ENCODE measurements around the gene KCNAB2.

KCNAB2 gene

GRCh38 chr1:6045561-6045960 lies at the start of gene KCNAB2:
Gene KCNAB2, plus strand, starts transcription at chr1:6045888. Its CDS starts 5,649 bp downstream, at chr1:6051537.
- no peaks in the 10 kb centered on the region for H3K79me2 ChIP-seq (ENCODE audit: control insufficient read depth, low read length)
- H3K4me3 ChIP-seq (ENCODE audit: low read length), result no peak within 1 kb of the TSS
- no peaks in the 10 kb centered on the region for H3F3A ChIP-seq (ENCODE audit: control insufficient read depth, insufficient read depth)
- H3K4me1 ChIP-seq (ENCODE audit: control insufficient read depth, low read length), result no peaks in the 10 kb centered on the region
- H3K27ac ChIP-seq (ENCODE audit: low read depth, low read length), result no peak within 1 kb of the TSS
- H3K36me3 ChIP-seq (ENCODE audit: control insufficient read depth, low read length), result no peaks in the 10 kb centered on the region
- no peaks in the 10 kb centered on the region for H3K27me3 ChIP-seq (ENCODE audit: control insufficient read depth, low read length)
- H3K9me3 ChIP-seq (ENCODE audit: control insufficient read depth, insufficient read depth, low read length), result no peaks in the 10 kb centered on the region
- no peak within 1 kb of the TSS for H3K4me2 ChIP-seq (ENCODE audit: low read length)
- TF ChIP-seq CTCF (IDR thresholded peaks at IDR 0.05; ENCODE audit: low read depth, low read length, poor library complexity, severe bottlenecking), result no peak
- no peak for TF ChIP-seq EZH2phosphoT487 (IDR thresholded peaks at IDR 0.05; ENCODE audit: borderline replicate concordance, low read length)
- H4K20me1 ChIP-seq (ENCODE audit: control insufficient read depth, insufficient read depth, low read depth, low read length), result 0 out of 2 replicates have a peak, but pooled peaks cover 5% of the 10 kb centered on the region
- H3K9me2 ChIP-seq (replicated peaks; ENCODE audit: control insufficient read depth, low read length), result no peaks in the 10 kb centered on the region

GRCh38 chr1:5996641-5997270 lies 48.9 kb upstream of the KCNAB2 start:
- Histone ChIP-seq H3K27ac (ENCODE audit: low read depth, low read length) (no peak overlapping the region), H3K4me3 (ENCODE audit: low read length) (no peak overlapping the region)

DNA sequence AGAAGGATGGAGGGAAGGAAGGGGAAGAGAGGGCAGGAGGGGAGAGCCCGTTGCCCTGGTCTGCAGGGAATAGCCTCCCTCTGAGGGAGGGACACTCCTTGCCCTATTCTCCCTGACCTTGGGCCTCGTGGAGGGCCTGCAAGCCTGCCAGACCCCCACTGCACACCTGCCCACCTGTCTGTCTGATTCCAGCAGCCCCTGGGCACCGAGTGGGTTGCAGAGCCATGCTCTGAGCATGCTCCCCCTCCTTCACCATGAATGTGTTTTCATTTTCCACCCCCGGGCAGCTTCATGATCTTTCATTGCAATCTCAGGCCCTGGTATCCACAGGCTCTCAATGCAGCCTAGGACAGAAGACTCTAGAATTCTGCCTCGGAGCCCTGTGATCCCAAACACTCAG lies 48.4 kb upstream of the KCNAB2 start:
- peaks cover 17% of the 10 kb centered on the region for H3K4me1 ChIP-seq (ENCODE audit: control insufficient read depth, low read length)
- peaks cover 4% of the 10 kb centered on the region for H4K20me1 ChIP-seq (ENCODE audit: control insufficient read depth, insufficient read depth, low read depth, low read length)
- no peaks in the 10 kb centered on the region for H3K27me3 ChIP-seq (ENCODE audit: control insufficient read depth, low read length)
- H3K4me2 ChIP-seq (ENCODE audit: low read length), result no peak overlapping the region
- H3F3A ChIP-seq (ENCODE audit: control insufficient read depth, insufficient read depth), result no peaks in the 10 kb centered on the region
- H3K27ac ChIP-seq (ENCODE audit: low read depth, low read length), result no peak overlapping the region
- H3K79me2 ChIP-seq (ENCODE audit: control insufficient read depth, low read length), result peaks cover 18% of the 10 kb centered on the region
- TF ChIP-seq CTCF (IDR thresholded peaks at IDR 0.05; ENCODE audit: low read depth, low read length, poor library complexity, severe bottlenecking) (no peak), EZH2phosphoT487 (IDR thresholded peaks at IDR 0.05; ENCODE audit: borderline replicate concordance, low read length) (no peak)
- no peak overlapping the region for H3K4me3 ChIP-seq (ENCODE audit: low read length)
- H3K9me3 ChIP-seq (ENCODE audit: control insufficient read depth, insufficient read depth, low read length), result no peaks in the 10 kb centered on the region
- no peaks in the 10 kb centered on the region for H3K9me2 ChIP-seq (replicated peaks; ENCODE audit: control insufficient read depth, low read length)
- H3K36me3 ChIP-seq (ENCODE audit: control insufficient read depth, low read length), result no peaks in the 10 kb centered on the region; the same call in 1 of the 2 replicates

More at GRCh38 chr1:5996641-5997270, 48.9 kb upstream of the KCNAB2 start:
- Histone ChIP-seq H3K27me3 (ENCODE audit: control insufficient read depth, low read length) (no peaks in the 10 kb centered on the region), H3K36me3 (ENCODE audit: control insufficient read depth, low read length) (no peaks in the 10 kb centered on the region; the same call in 1 of the 2 replicates), H3K9me3 (ENCODE audit: control insufficient read depth, insufficient read depth, low read length) (no peaks in the 10 kb centered on the region), H4K20me1 (ENCODE audit: control insufficient read depth, insufficient read depth, low read depth, low read length) (peaks cover 4% of the 10 kb centered on the region), H3K9me2 (replicated peaks; ENCODE audit: control insufficient read depth, low read length) (no peaks in the 10 kb centered on the region), H3K4me1 (ENCODE audit: control insufficient read depth, low read length) (peaks cover 17% of the 10 kb centered on the region), H3K4me2 (ENCODE audit: low read length) (no peak overlapping the region), H3K79me2 (ENCODE audit: control insufficient read depth, low read length) (peaks cover 18% of the 10 kb centered on the region), H3F3A (ENCODE audit: control insufficient read depth, insufficient read depth) (no peaks in the 10 kb centered on the region)
- TF ChIP-seq CTCF (IDR thresholded peaks at IDR 0.05; ENCODE audit: low read depth, low read length, poor library complexity, severe bottlenecking) (no peak), EZH2phosphoT487 (IDR thresholded peaks at IDR 0.05; ENCODE audit: borderline replicate concordance, low read length) (no peak)
